Mucosa of descending colon (tissue), 3 donors: ENCODE data around the gene SLFN12. TPM values are rescaled to one million over a fixed set of nuclear protein-coding genes. Genes with fewer than 3 reads are reported as not detected.

ENCODE experiments used
- ATAC-seq: fragments of 200-7000 bp; cut with Tn5 transposase; one replicate; pipeline ENCODE4 v1.9.1; 2020; ENCODE audit warnings: mild to moderate bottlenecking, moderate library complexity
- DNase-seq, 3 donors: peaks; one replicate each; pipeline ENCODE4 v3.0.0-alpha.2; 2020
- H3K36me3 ChIP-seq: fragments of 200-600 bp; one replicate; pipeline ENCODE4 v1.8.0; 2021; ENCODE audit warnings: low read depth, mild to moderate bottlenecking
- H3K4me1 ChIP-seq: fragments of 200-600 bp; one replicate; pipeline ENCODE4 v1.8.0; 2021; ENCODE audit warnings: low read depth, mild to moderate bottlenecking
- H3K4me3 ChIP-seq: fragments of 200-600 bp; one replicate; pipeline ENCODE4 v1.8.0; 2021; ENCODE audit warnings: mild to moderate bottlenecking
- H3K9me3 ChIP-seq: fragments of 200-600 bp; one replicate; pipeline ENCODE4 v1.8.0; 2021; ENCODE audit warnings: mild to moderate bottlenecking
- CTCF ChIP-seq: fragments of 200-600 bp; IDR thresholded peaks from one replicate; pipeline ENCODE4 v1.8.0; 2022; ENCODE audit warnings: antibody characterized with exemption, mild to moderate bottlenecking
- intact Hi-C, 2 donors: fragments of 100-400 bp; cut with DNase I in 1 of 2; cut with micrococcal nuclease in 1 of 2; formaldehyde crosslinking; loops; one replicate each; pipeline versions ENCODE4 v1.11.0 to v1.11.1; 2022; cut with DNase I, micrococcal nuclease
- total RNA-seq, 3 donors: library from RNA; stranded (reverse); fragmentation: NEBNext Ultra II Directional in 2 of 3; extraction: Animal tissue kit (Norgen Biotek cat#: 25700) in 2 of 3; gene quantifications; one replicate each; pipeline versions ENCODE4 v1.2.1 to v1.2.4, GENCODE V29; 2021 to 2023
- donor health status: DM: no; HTN: no; CAD: no; lungs with moderate emphysema.
- donor health status: DM: no; HTN: no; CAD: no.
- donor health status: DM: no; HTN: yes; CAD: no.

SLFN12 gene
- total RNA-seq, 3 donors from 2014 or later, result 1.5 to 5.5 (median 3.1) TPM

DNA sequence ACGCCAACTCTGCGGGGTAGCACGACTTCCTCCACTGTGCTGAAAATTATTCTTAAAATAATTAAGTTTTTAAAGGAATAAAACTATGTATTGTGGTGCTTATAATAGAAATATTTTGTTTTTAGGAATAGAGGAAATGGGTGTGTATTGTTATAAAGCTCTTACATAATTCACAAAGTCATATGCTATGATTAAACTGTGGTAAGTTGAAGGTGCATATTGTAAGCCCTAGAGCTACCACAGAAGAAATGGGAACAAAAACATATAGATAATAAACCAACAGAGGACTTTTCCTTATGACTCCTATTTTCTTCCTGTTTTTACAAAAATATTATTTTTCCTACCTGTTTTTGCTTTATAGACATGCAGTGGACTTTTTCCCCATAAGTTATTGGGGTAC, 54.6 kb downstream of the SLFN12 start:
- Histone ChIP-seq H3K9me3 (no peaks in the 10 kb centered on the region), H3K4me3 (no peak overlapping the region), H3K36me3 (no peaks in the 10 kb centered on the region), H3K4me1 (no peaks in the 10 kb centered on the region)
- intact Hi-C loops, result no loop called here
- no peak for ATAC-seq
- no peak for TF ChIP-seq CTCF
- no peak for DNase-seq

DNA sequence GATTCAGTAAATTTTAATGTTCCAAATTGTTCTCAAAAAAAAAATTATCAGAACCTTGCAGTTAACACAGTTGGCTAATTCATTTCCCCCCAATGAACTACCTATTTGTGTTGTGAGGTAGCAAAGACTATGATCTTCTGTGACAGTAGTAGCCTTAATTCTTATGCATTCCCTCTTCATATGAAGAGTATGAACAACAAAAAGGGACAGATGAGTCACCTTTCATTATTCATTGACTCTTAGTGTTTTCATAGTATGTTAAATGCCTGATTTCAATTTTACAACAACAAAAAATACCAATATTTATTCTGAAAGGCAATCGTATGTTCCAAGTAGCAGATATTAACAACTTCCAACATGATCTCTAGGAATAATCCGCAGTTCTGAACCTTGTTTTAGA, 55.2 kb downstream of the SLFN12 start:
- no peak overlapping the region for H3K4me3 ChIP-seq
- no peaks in the 10 kb centered on the region for H3K36me3 ChIP-seq
- no peak for TF ChIP-seq CTCF
- no peaks in the 10 kb centered on the region for H3K4me1 ChIP-seq
- ATAC-seq (no peak), DNase-seq (no peak)
- no peaks in the 10 kb centered on the region for H3K9me3 ChIP-seq
- intact Hi-C loops, result no loop called here

DNA sequence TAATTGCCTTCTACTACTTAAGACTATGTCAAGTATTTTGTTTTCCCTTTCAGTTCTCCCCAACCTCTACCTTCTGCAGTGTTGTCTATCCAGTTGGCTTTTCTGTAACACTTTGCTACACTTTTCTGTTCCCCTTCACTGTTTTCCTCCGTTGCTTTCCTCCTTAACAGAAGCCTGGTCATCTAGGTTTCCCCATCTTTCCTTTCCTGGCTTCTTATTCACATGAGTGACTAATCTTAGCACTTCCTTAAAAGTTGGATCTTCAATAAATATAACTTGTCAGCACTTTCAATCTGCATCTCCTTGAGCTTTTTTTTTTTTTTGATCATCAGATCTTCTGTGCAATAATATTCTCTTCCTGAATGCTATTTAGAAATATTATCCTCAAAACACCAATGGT, 56.1 kb downstream of the SLFN12 start:
- Histone ChIP-seq H3K4me1 (no peaks in the 10 kb centered on the region), H3K9me3 (no peaks in the 10 kb centered on the region), H3K4me3 (no peak overlapping the region), H3K36me3 (no peaks in the 10 kb centered on the region)
- DNase-seq, result no peak
- intact Hi-C loops, result no loop called here
- ATAC-seq, result no peak
- no peak for TF ChIP-seq CTCF

DNA sequence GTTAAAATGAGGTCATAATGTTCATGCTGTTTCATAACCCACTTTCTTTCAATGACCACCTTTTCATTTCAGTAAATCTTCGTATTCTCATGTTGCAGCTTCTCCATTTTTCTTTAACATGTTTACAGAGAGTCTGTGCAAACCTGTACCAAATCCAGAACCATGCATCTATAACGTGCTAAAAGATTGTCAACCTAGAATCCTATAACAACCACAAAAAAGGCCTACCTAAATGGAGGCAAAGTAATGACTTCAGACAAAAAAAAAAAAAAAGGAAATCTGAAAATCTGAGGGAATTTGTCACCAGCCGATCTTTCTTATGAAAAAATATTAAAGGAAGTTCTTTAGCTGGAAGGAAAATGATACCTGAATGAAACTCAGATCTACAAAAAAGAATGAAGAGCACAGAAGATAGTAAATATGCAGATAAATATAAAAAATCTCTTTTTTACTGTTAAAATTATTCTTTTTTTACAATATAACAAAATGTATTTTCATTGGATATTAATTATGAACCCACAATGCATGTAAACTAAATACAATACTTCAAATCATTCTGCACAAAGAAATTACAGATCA, 57.4 kb downstream of the SLFN12 start:
- H3K4me1 ChIP-seq, result no peaks in the 10 kb centered on the region
- ATAC-seq, result no peak
- H3K4me3 ChIP-seq, result peak overlapping the region; percentile 20
- no peaks in the 10 kb centered on the region for H3K36me3 ChIP-seq
- no peaks in the 10 kb centered on the region for H3K9me3 ChIP-seq
- no peak for DNase-seq
- intact Hi-C loops, result no loop called here
- TF ChIP-seq CTCF, result no peak

- peak overlapping the region; percentile 20 for H3K4me3 ChIP-seq
- no peaks in the 10 kb centered on the region for H3K36me3 ChIP-seq
- DNase-seq, result peak; percentile 47 to 72 (median 61)
- H3K9me3 ChIP-seq, result no peaks in the 10 kb centered on the region
- intact Hi-C loops, result no loop called here
- H3K4me1 ChIP-seq, result no peaks in the 10 kb centered on the region
- TF ChIP-seq CTCF, result no peak
- ATAC-seq, result peak; percentile 68
Observed at GRCh38 chr17:35373984-35374765, 58.1 kb downstream of the SLFN12 start.
